Adipocyte (in vitro differentiated cells): ENCODE results near the gene TMEM61.

ENCODE experiments used
- DNase-seq: peaks from one replicate; pipeline ENCODE4 v3.0.0-alpha.2; 2015; ENCODE audit warnings: low read depth
- H3K27me3 ChIP-seq: replicated peaks from 2 replicates; pipeline ENCODE4 v1.7.0; 2013; ENCODE audit warnings: mild to moderate bottlenecking, low read length, moderate library complexity; ENCODE audit not compliant: control insufficient read depth, insufficient read depth
- H3K36me3 ChIP-seq: 2 replicates; pipeline ENCODE4 v1.7.0; 2013; ENCODE audit warnings: low read length, mild to moderate bottlenecking, moderate library complexity; ENCODE audit not compliant: control insufficient read depth, insufficient read depth, severe bottlenecking
- H3K4me1 ChIP-seq: 2 replicates; pipeline ENCODE4 v1.7.0; 2013; ENCODE audit warnings: mild to moderate bottlenecking, low read length, moderate library complexity; ENCODE audit not compliant: control insufficient read depth, insufficient read depth
- H3K4me3 ChIP-seq: 2 replicates; pipeline ENCODE4 v1.7.0; 2013; ENCODE audit warnings: mild to moderate bottlenecking, low read length, moderate library complexity
- H3K9ac ChIP-seq: 2 replicates; pipeline ENCODE4 v1.7.0; 2013; ENCODE audit warnings: mild to moderate bottlenecking, low read length, moderate library complexity
- H3K9me3 ChIP-seq: 2 replicates; pipeline ENCODE4 v1.7.0; 2013; ENCODE audit warnings: mild to moderate bottlenecking, low read length, moderate library complexity; ENCODE audit not compliant: control insufficient read depth

TMEM61 gene

GRCh38 chr1:55033265-55033614, 52.8 kb downstream of the TMEM61 start:
- peaks cover 42% of the 10 kb centered on the region for H3K27me3 ChIP-seq
- no peaks in the 10 kb centered on the region for H3K4me1 ChIP-seq
- DNase-seq, result no peak
- H3K9ac ChIP-seq, result no peak overlapping the region
- peaks cover 3% of the 10 kb centered on the region for H3K9me3 ChIP-seq
- H3K4me3 ChIP-seq, result no peak overlapping the region
- no peaks in the 10 kb centered on the region for H3K36me3 ChIP-seq

GRCh38 chr1:55034476-55035133, 54.2 kb downstream of the TMEM61 start:
- Histone ChIP-seq H3K9me3 (peaks cover 3% of the 10 kb centered on the region), H3K4me3 (no peak overlapping the region), H3K27me3 (peaks cover 42% of the 10 kb centered on the region), H3K36me3 (no peaks in the 10 kb centered on the region), H3K9ac (no peak overlapping the region), H3K4me1 (peaks cover 4% of the 10 kb centered on the region)
- DNase-seq, result peak; percentile 18

GRCh38 chr1:55035904-55036303, 55.5 kb downstream of the TMEM61 start:
- DNase-seq, result no peak
- Histone ChIP-seq H3K4me3 (no peak overlapping the region), H3K9me3 (peaks cover 3% of the 10 kb centered on the region), H3K9ac (no peak overlapping the region), H3K36me3 (no peaks in the 10 kb centered on the region), H3K4me1 (peaks cover 12% of the 10 kb centered on the region), H3K27me3 (peaks cover 42% of the 10 kb centered on the region)

- no peaks in the 10 kb centered on the region for H3K9me3 ChIP-seq
- H3K4me1 ChIP-seq, result peaks cover 17% of the 10 kb centered on the region
- H3K9ac ChIP-seq, result no peak overlapping the region
- no peak for DNase-seq
- no peak overlapping the region for H3K4me3 ChIP-seq
- H3K27me3 ChIP-seq, result peaks cover 50% of the 10 kb centered on the region
- H3K36me3 ChIP-seq, result no peaks in the 10 kb centered on the region
These were observed 57.5 kb downstream of the TMEM61 start for GRCh38 chr1:55037733-55038551.

GRCh38 chr1:55038552-55038838, 58.1 kb downstream of the TMEM61 start:
- Histone ChIP-seq H3K9me3 (no peaks in the 10 kb centered on the region), H3K4me1 (peaks cover 17% of the 10 kb centered on the region), H3K36me3 (no peaks in the 10 kb centered on the region), H3K4me3 (no peak overlapping the region), H3K27me3 (peaks cover 45% of the 10 kb centered on the region), H3K9ac (no peak overlapping the region)
- DNase-seq, result no peak

- peaks cover 17% of the 10 kb centered on the region for H3K4me1 ChIP-seq
- H3K4me3 ChIP-seq, result peak overlapping the region; percentile 79
- peaks cover under 1% of the 10 kb centered on the region for H3K36me3 ChIP-seq
- H3K9ac ChIP-seq, result no peak overlapping the region
- DNase-seq, result no peak
- H3K27me3 ChIP-seq, result peaks cover 40% of the 10 kb centered on the region
- H3K9me3 ChIP-seq, result no peaks in the 10 kb centered on the region
These were observed 58.5 kb downstream of the TMEM61 start for GRCh38 chr1:55038974-55039341.

GRCh38 chr1:55039342-55040082, 59.1 kb downstream of the TMEM61 start, which contains the start of gene PCSK9:
PCSK9 (plus strand) TSS chr1:55039548; CDS start chr1:55039838, 290 bp downstream.
- H3K4me1 ChIP-seq, result peaks cover 17% of the 10 kb centered on the region
- no peaks in the 10 kb centered on the region for H3K9me3 ChIP-seq
- H3K4me3 ChIP-seq, result peak within 1 kb of the TSS; percentile 79
- DNase-seq, result peak; percentile 56
- H3K36me3 ChIP-seq, result peaks cover 6% of the 10 kb centered on the region
- H3K27me3 ChIP-seq, result peaks cover 39% of the 10 kb centered on the region
- peak within 1 kb of the TSS; percentile 73 for H3K9ac ChIP-seq

GRCh38 chr1:55040083-55040932, 59.9 kb downstream of the TMEM61 start:
- peaks cover 10% of the 10 kb centered on the region for H3K36me3 ChIP-seq
- no peak for DNase-seq
- peaks cover 17% of the 10 kb centered on the region for H3K4me1 ChIP-seq
- H3K9ac ChIP-seq, result peak overlapping the region; percentile 73
- peaks cover 32% of the 10 kb centered on the region for H3K27me3 ChIP-seq
- H3K9me3 ChIP-seq, result no peaks in the 10 kb centered on the region
- H3K4me3 ChIP-seq, result peak overlapping the region; percentile 79

GRCh38 chr1:55040933-55041494, 60.6 kb downstream of the TMEM61 start:
- Histone ChIP-seq H3K36me3 (peaks cover 12% of the 10 kb centered on the region), H3K9me3 (no peaks in the 10 kb centered on the region), H3K27me3 (peaks cover 29% of the 10 kb centered on the region), H3K4me3 (peak overlapping the region; percentile 79), H3K4me1 (peaks cover 17% of the 10 kb centered on the region), H3K9ac (peak overlapping the region; percentile 73)
- no peak for DNase-seq

GRCh38 chr1:55041613-55042012, 61.2 kb downstream of the TMEM61 start:
- H3K4me1 ChIP-seq, result peaks cover 17% of the 10 kb centered on the region
- H3K9ac ChIP-seq, result no peak overlapping the region
- H3K9me3 ChIP-seq, result no peaks in the 10 kb centered on the region
- H3K36me3 ChIP-seq, result peaks cover 16% of the 10 kb centered on the region
- peak overlapping the region; percentile 79 for H3K4me3 ChIP-seq
- peaks cover 27% of the 10 kb centered on the region for H3K27me3 ChIP-seq
- no peak for DNase-seq
